AML-193 (cell line): ENCODE measurements around the gene C11orf52.

ENCODE experiments used
- DNase-seq, 2 experiments: peaks; one replicate each; lab custom pipeline; 2025; lab: John Stamatoyannopoulos, UW

Gene C11orf52

GRCh38 chr11:111939836-111940604, 21.3 kb downstream of the C11orf52 start:
- no peak for DNase-seq

- DNase-seq: no peak
Measured at GRCh38 chr11:111941963-111942362, 23.2 kb downstream of the C11orf52 start.

GRCh38 chr11:111942829-111943228, 24.1 kb downstream of the C11orf52 start:
- no peak for DNase-seq

GRCh38 chr11:111944139-111944538, 25.4 kb downstream of the C11orf52 start:
- DNase-seq: no peak

- DNase-seq: no peak
Measured at GRCh38 chr11:111944651-111945051, 25.9 kb downstream of the C11orf52 start.

GRCh38 chr11:111945198-111945597, 26.5 kb downstream of the C11orf52 start:
- no peak for DNase-seq

GRCh38 chr11:111946499-111946898, 27.8 kb downstream of the C11orf52 start:
- no peak for DNase-seq

GRCh38 chr11:111947143-111947542, 28.4 kb downstream of the C11orf52 start:
- DNase-seq: no peak

- DNase-seq: no peak
Measured at GRCh38 chr11:111949519-111950426, 31.1 kb downstream of the C11orf52 start.

- DNase-seq: no peak
Measured at GRCh38 chr11:111951565-111951964, 32.9 kb downstream of the C11orf52 start.

GRCh38 chr11:111954154-111954553, 35.4 kb downstream of the C11orf52 start:
- no peak for DNase-seq

- no peak for DNase-seq
Measured at GRCh38 chr11:111957663-111958444, 39.1 kb downstream of the C11orf52 start.

- no peak for DNase-seq
Measured at GRCh38 chr11:111960916-111961315, 42.2 kb downstream of the C11orf52 start.

GRCh38 chr11:111961389-111962300, 42.9 kb downstream of the C11orf52 start:
- no peak for DNase-seq

GRCh38 chr11:111963931-111964340, 45.2 kb downstream of the C11orf52 start:
- DNase-seq: no peak

- no peak for DNase-seq
Measured at GRCh38 chr11:111966678-111967077, 48.0 kb downstream of the C11orf52 start.

GRCh38 chr11:111967649-111968048, 48.9 kb downstream of the C11orf52 start:
- no peak for DNase-seq

- no peak for DNase-seq
Measured at GRCh38 chr11:111969344-111969743, 50.6 kb downstream of the C11orf52 start.

GRCh38 chr11:111974446-111974845, 55.7 kb downstream of the C11orf52 start:
- no peak for DNase-seq

GRCh38 chr11:111975076-111975806, 56.5 kb downstream of the C11orf52 start:
- no peak for DNase-seq
